Sciatic nerve (tissue), 2 donors: ENCODE measurements around the gene ZNF526. TPM values are rescaled to one million over a fixed set of nuclear protein-coding genes. Genes with fewer than 3 reads are reported as not detected.
"Not testable (repeated sequence)": the region's sequence is repeated elsewhere in the genome, so short reads cannot be mapped to it uniquely, and the experiment has no call there.

Source experiments
- ATAC-seq: fragments of 200-7000 bp; cut with Tn5 transposase; one replicate; pipeline ENCODE4 v1.9.1; 2020; ENCODE audit warnings: mild to moderate bottlenecking, moderate library complexity
- DNase-seq: peaks from one replicate; pipeline ENCODE4 v3.0.0-alpha.2; 2020; ENCODE audit warnings: low spot score
- intact Hi-C: fragments of 100-400 bp; cut with DNase I; formaldehyde crosslinking; loops from one replicate; pipeline ENCODE4 v1.14.2; 2022
- total RNA-seq: library from RNA; stranded (reverse); fragmentation: NEBNext Ultra II Directional; extraction: Animal tissue kit (Norgen Biotek cat#: 25700); gene quantifications from one replicate; pipeline ENCODE4 v1.2.1, GENCODE V29; 2021
- donor health status: DM: no; HTN: no; CAD: no.
- donor health status: DM: no; HTN: no; CAD: no.

The ZNF526 gene
- total RNA-seq, 1 donor from 2014 or later: 12.1 TPM

DNA sequence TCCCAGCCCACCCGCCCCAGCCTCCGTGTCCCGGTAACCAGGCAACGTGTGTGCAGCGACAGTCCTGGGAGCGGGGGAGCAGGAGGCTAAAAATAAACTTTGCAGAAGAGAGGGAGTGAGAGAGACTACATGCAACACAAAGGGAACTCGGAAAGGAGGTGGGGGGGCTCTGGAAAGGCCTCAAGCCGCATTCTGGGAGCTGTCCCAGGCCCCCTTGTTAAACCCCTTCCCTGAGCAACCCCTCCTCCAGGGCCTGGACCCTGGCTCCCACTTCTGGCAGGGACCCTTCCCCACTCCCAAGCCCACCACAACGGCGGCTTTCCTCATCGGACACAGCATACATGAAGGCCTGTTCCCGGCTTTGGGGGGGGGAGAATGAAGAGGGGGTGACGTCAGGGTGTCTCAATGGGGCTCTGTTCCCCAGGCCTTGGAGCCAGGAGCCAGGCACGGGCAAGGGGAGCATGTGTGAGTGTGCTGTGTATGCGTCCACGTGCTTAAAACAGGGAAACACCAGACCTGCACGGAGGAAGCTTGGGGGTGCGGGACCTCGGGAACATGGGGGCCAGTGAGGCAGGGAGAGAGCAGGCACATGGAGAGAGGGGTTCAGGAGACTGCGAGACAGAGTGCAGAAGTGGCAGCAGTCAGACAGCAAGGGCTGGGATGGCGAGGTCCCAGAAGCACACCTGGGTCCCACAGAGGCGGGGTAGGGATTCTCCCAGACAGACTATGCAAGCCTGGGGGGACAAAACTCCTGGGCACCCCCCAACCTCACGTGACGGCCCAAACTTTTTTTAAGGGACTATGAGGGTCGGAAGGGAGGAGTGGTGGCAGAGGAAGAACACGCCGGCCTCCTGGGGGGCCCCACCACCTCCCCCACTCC lies 32.5 kb downstream of the ZNF526 start:
- ATAC-seq: peak; percentile 27

DNA sequence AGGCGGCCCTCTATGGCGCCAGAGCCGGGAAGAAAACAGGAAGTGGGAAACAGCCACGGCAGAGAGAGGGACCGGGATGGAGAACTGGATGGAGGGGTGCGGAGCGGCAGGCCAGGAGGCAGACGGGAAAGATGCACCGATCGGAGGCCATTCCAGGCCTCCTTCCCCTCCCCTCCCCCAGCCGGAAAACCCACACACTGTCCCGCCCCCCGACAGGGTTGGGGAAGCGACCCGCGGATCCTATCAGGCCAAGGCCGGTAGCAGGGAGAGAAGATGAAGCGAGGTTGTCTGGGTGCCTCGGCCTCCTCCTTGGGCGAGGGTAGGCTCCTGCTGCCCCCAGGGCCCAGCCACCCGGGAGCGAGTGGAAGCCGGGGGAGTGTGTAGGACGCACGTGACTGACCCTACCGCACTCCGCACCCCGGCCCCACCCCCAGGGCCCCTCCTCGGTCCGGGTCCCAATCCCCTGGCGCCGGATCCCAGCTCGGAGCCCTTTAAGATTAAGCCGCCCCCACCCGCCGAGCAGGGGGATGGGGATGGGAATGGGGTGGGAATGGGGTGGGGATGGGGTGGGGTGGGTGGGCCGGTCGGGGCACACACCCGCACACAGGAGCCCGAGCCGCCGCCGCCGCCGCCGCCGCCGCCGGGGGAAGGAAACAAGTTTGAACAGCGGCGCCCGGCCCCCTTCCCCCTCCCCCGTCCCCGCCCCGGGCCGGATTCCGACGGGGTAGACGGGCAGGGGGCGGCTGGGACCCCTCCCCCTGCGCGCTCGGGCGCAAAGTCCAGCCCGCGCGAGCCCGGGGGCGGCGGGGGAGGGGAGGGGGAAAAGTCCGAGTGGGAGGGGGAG lies 33.4 kb downstream of the ZNF526 start:
- ATAC-seq (peak; percentile 21), DNase-seq (peak; percentile 86)

More for the DNA sequence above, 32.5 kb downstream of the ZNF526 start:
- DNase-seq: peak; percentile 81
- intact Hi-C loops: no loop called here

DNA sequence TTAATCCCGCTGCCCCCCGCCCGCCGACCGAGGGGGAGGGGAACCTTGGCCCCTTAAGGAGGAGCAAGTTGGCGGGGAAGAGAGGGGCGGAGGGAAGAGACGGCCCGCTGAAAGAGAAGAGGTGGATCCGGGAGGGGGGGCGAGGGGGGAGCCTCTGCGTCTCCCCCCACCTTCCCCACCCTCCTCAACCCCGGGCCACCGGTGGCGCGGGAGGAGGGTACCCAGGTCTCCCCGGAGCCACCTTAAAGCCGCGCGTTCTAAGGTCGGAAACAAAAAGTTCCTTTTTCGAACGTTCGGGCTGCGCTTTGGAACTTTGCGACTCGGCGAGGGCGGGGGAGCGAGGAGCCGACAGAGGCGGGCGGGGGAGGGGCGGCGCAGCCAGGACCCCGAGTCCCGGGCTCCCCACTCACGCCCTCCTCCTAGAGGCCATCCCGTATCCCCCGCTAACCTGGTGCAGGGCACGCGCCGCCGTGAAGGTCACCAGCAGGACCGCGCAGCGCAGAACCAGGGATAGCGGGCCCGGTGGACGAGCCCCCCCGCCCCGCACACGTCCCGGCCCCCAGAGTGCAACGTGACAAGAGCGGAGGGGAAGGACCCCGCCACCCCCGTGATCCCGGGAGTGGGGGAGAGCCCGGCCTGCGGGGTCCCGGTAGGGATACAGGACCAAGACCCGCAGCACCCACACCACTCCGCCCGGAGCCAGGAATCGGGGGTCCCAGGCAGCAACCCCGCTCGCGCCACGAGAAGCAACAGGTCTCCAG lies 34.2 kb downstream of the ZNF526 start:
- ATAC-seq (peak; percentile 34), DNase-seq (peak; percentile 88)
- intact Hi-C loops: no loop called here

More for the DNA sequence above, 33.4 kb downstream of the ZNF526 start:
- intact Hi-C loops: no loop called here

DNA sequence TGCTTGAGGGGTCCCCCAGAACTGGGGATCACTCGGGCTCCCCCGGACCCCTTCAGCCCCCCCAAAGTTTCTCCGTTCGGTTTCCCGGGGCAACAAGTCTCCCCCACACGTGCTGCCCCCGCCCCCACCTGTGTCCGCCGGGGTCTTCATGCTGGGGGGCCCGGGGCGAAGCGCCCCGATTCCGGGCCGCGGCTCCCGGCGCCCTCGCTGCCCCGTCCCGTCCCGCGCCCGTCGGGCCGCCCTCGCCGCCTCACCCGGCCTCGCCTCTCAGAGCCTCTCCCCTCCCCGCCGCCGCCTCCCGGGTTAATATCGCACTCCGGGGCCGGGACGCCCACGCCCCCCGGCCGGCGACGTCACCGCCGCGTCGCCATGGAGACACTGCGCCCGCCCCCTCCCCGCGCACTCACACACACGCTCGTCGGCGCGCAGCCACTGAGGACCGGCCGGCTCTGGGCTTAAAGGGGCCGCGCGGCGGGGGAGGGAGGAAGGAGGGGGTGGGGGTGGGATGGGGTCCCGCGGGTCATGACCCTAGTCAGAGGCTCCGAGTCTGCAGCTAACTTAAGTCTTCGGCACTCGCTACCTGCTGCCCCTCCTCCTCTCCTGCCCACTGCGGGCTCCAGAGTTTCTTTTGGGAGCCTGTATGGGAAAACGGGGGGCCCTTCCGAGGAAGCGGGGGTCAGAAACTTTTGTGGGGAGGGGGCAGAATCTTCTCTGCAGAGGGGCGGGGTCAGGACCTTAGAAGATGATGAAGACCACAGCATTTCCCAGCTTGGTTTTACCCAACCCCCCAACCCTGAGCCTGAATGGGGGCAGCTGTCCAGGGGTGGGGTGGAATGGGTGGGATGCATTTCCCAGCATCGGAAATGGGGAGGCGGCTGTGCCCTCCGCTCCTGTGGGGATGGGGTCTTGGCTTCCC lies 35.0 kb downstream of the ZNF526 start, which contains the start of gene ERF:
Gene ERF, minus strand, starts transcription at position 279 of the 916 bp plus-strand sequence. Its CDS starts 129 bp downstream, at position 150.
- DNase-seq (peak; percentile 97), ATAC-seq (peak; percentile 86)
- intact Hi-C loops: no loop called here

DNA sequence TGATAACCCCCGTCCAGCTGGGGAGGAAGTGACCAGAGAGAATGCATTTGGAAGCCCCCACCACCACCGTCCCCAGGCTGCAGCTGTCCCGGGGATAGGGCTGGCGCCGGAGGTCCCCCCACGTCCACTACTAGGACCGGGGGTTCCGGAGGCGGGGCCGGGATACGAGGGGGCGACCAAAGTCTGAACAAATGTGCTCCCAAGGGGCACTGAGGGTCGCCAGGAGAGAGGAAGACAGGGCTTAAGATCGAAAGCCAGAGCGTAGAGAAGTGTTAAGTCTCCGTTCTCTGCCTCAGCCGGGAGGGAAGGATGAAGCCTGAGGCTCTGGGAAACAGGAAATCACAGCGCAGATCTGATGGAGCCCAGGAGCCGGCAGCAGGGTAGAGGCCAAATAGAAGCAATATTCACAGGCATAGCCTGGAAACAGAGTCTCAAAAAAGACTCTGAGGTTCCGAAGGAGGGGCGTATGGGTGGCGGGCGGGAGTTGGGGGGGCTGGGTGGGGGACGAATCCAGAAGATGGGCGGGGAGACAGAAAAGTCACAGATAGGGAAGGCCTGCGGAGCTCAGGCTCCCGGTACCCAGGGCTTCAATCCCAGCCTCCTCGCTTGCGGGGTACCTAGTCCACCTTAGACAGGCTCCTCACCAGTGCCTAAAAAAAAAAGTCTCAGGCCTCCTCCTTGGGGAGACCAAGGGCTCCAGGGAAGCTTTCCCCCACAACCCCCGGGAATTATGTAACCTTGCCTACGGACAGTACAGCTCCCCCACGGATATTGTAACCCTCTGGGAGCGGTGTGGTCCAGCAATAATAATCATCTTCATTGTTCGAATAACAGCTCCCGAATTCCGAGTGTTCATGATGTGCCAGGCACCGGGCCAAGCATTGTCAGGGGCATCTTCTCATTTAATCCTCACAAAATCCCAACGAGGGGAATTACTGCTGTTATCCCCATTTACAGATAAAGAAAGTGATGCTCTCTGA lies 35.9 kb downstream of the ZNF526 start:
- peak; percentile 24 for ATAC-seq
- peak; percentile 82 for DNase-seq
- intact Hi-C loops: no loop called here

DNA sequence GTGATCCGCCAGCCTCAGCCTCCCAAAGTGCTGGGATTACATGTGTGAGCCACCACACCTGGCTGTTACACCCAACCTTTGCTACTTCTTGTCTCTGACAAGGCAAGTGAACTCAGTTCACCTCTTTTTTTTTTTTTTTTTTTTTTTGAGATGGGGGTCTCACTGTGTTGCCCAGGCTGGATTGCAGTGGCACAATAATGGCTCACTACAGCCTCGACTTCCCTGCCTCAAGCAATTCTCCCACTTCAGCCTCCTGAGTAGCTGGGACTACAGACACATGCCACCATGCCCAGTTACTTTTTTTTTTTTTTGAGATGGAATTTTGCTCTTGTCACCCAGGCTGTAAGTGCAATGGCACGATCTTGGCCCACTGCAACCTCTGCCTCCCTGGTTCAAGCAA lies 37.7 kb downstream of the ZNF526 start:
- intact Hi-C loops: not testable (repeated sequence)

DNA sequence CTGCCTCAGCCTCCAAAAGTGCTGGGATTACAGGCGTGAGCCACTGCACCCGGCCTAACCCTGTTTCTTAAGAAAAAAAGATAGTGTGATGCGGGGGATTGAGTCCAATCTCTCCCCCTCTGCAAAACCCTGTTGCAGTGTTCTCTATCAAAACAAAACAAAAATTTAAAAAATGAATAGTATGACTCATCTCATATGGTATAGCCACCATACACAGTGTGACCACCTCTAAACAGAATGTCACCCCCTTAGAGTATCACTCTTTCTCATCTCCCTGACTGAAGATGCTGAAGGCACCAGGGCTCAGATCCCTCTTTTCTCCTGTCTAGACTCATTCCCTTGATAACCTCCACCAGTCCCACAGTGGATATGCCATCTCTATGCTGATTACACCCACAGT lies 41.7 kb downstream of the ZNF526 start:
- intact Hi-C loops: no loop called here

More for the DNA sequence above, 37.7 kb downstream of the ZNF526 start:
- not testable (repeated sequence) for ATAC-seq, DNase-seq

DNA sequence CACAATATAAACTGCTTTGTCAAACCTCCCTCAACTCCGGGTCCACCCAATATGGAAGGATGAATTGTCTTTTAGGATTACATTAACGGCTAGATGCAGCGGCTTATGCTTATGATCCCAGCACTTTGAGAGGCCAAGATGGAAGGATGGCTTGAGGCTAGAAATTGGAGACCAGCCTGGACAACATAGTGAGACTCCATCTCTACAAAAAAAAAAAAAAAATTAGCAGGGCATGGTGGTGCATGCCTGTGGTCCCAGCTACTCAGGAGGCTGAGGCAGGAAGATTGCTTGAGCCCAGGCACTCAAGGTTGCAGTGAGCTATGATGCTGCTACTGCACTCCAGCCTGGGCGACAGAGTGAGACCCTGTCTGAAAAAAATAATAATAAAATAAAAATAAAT lies 46.0 kb downstream of the ZNF526 start:
- ATAC-seq, intact Hi-C loops, DNase-seq: not testable (repeated sequence)

More for the DNA sequence above, 41.7 kb downstream of the ZNF526 start:
- DNase-seq (no peak), ATAC-seq (no peak)

DNA sequence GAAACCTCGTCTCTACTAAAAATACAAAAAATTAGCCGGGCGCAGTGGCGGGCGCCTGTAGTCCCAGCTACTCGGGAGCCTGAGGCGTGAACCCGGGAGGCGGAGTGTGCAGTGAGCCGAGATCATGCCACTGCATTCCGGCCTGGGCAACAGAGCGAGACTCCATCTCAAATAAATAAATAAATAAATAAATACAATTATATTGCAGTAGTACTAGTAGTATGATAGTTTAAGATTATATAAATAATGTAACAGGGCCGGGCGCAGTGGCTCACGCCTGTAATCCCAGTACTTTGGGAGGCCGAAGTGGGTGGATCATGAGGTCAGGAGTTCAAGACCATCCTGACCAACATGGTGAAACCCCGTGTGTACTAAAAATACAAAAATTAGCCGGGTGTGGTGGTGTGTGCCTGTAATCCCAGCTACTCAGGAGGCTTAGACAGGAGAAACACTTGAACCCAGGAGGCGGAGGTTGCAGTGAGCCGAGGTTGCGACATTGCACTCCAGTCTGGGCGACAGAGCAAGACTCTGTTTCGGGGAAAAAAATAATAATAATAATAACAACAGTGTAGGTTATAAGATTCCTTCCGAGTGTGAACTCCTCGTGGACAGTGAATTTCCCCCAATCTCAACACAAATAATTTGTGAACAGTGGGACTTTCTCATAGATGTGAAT lies 47.0 kb downstream of the ZNF526 start:
- DNase-seq, ATAC-seq, intact Hi-C loops: not testable (repeated sequence)

DNA sequence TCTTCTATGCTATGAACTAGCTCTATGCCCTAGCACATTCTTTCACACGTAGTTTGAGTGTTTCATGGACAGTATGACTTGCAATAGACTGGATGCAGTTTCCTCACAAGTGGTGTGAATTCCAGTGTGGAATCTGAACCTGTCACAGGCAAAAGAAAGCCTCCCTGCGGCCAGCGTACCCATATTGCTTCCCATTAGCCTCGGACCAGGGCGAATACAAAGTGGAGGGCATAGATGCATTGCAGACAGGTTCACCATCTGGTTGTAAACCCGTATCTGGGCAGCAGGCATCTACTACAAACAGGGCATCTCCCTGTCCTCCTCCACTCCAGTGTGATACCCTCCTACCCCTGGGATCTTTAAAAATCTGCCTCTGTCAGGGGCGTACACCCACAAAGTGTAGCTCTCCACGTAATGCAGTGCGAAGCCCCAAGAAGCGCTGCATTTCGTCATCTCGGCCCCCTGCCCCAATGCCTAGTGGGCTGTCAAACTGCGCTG lies 47.6 kb downstream of the ZNF526 start:
- no peak for DNase-seq
- intact Hi-C loops: no loop called here

DNA sequence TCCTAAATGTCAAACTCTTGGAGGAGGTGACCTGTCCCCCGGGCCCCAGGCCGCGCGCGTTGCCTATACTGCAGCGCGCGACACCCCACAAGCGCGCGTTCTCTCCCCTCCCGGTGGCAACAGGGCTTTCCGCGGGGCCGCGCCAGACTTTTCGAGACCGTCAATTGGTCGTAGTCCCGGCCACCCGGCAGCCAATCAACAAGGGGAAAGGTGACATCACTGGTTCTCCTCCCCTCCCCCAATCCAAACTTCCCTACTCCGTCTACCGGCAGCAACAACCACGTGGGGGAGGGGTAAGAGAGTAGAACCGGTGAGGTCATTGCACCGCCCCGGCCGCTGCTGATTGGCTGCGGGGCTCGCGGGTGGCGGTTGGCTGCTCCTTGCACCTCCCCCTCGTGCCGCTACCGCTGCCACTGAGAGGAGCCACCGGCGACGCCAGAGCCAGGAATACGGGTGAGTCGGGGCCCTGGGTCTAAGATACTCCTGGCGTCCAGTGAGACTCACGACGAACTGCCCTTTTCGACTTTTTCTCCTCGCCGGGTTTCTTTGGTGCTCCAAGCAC lies 48.1 kb downstream of the ZNF526 start:
- intact Hi-C loops: no loop called here
- ATAC-seq (peak; percentile 92), DNase-seq (peak; percentile 99)

More for the DNA sequence above, 47.6 kb downstream of the ZNF526 start:
- no peak for ATAC-seq

DNA sequence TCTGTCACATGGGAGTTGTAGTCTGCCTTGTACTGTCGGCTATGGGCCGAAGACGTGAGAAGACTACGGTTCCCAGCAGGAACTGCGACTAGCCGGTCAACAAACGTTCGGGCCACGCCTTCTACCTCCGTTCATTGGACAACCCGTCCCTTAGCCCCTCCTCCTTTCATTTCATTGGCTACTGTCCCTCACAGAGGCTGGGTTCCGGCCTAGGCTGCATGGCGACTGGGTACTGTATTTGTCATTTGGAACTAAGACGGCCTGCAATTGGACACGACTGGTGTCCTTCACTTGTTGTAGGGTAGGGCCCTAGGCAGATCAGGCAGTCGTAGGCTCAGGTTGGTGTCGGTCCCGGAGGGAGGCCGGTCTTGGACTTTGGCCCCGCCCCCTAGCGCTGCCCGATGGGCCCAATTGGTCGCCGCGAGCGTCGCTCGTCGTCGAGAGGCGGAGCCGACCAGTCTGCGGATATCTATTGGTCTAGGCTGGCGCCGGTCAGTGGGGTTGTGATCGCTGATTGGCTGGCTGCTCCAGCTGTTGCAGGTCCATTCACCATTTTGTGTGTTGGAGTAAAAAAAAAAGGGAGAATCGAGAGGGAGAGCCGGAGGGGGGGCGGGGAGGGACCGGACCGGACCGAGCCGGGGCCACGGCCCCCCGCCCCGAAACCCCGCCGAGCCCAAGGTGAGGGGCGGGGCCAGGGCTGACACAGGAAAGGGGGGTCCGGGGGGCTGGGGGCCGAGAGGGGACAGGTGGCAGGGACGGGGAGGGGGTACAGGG lies 48.8 kb downstream of the ZNF526 start, which contains the start of gene CIC:
Gene CIC, plus strand, starts transcription at position 549 of the 774 bp plus-strand sequence. CDS start 2,532 bp downstream, outside the sequence.
- ATAC-seq: peak; percentile 92
- intact Hi-C loops: no loop called here
- DNase-seq: peak; percentile 100

DNA sequence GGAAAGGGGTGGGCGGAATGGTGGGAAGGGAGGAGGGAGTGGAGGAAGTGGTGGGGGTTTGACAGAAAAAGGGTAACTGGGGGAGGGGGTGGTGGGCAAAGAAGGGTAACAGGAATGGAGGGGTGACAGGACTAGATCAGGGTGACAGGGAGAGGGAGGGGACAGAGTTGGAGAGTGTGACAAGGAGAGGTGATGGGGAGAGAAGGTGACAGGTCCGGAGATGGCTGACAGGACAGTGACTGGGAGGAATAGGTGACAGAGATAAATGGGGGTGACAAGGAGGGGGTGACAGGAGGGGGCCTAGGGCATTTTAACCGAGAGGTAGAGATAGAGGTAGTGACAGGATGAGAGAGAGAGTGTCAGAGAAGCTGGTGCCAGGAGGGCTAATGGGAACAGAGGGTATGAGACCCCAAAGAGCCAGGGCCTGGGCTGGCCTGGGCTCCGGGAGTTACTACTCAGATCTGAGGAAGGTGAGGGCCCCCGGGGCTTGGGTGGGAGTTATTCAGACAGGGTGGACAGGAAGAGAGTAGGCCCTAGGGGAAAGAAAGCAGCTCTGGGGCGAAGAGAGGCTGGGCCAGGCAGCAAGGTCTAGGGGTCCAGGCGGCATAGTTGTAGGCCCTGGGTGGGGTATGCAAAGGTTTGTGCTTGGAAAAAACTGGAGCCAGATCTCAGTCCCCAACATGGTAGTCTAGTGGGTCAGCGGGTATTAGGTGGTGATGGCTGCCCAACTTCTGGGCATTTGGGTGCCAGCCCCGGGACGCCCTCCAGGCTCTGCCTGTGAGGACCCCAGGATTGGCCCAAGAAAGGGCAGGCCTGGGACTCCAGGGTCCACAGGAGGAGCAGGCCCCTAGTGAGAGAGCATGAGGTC lies 49.6 kb downstream of the ZNF526 start:
- DNase-seq: peak; percentile 71
- intact Hi-C loops: no loop called here
- no peak for ATAC-seq
